Measurements from ENCODE around the gene BTBD1.
A peak's percentile ranks its signal among the peaks of the same experiment; 100 is the strongest.
"Not testable (repeated sequence)": the region's sequence is repeated elsewhere in the genome, so short reads cannot be mapped to it uniquely, and the experiment has no call there.

Gene BTBD1

GRCh38 chr15:83057002-83057401, 10.1 kb downstream of the BTBD1 start:
- TF ChIP-seq POLR2A (IDR thresholded peaks at IDR 0.05; ENCODE audit: low read depth, low read length): no peak
- no peak for DNase-seq (ENCODE audit: insufficient read length, low spot score)
- FAIRE-seq: no peak

DNA sequence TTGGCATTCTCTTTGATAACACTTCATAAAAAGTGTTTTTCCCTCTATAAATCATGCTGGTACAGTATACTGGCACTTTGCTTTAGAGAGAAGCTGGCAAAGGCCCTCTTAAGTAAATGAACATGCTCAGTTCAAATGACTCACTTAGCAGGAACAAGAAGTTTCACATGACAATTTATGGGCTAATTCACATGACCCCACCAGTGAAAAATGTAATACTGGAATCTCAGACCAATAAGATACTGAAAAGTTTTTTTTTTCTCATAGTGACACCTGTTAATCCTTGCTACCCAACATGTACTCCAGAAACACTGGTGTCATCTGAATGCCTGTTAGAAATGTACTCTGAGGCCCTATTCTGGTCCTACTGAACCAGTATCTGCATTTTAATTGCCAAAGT, 13.9 kb downstream of the BTBD1 start:
- no peak for TF ChIP-seq POLR2A (IDR thresholded peaks at IDR 0.05; ENCODE audit: low read depth, low read length)
- FAIRE-seq (no peak), DNase-seq (ENCODE audit: insufficient read length, low spot score) (peak; percentile 15)

- DNase-seq (ENCODE audit: insufficient read length, low spot score): no peak
These were observed 20.4 kb downstream of the BTBD1 start for GRCh38 chr15:83046558-83047127.

DNA sequence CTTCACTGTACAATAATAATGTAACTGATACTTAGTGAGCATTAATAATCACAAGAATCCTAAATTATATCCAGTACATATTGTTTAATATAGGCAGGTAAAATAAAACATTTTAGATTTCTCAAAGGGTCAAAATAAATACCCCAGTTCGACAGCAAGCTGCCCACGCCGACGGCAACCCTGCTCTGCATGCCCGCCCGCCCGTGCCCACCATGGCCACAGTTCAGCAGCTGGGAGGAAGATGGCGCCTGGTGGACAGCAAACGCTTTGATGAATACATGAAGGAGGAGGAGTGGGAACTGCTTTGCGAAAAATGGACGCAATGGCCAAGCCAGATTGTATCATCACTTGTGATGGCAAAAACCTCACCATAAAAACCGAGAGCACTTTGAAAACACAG, 22.9 kb downstream of the BTBD1 start:
- no peak for TF ChIP-seq POLR2A (IDR thresholded peaks at IDR 0.05; ENCODE audit: low read depth, low read length)
- FAIRE-seq: no peak
- no peak for DNase-seq (ENCODE audit: insufficient read length, low spot score)

More at GRCh38 chr15:83046558-83047127, 20.4 kb downstream of the BTBD1 start:
- no peak for TF ChIP-seq POLR2A (IDR thresholded peaks at IDR 0.05; ENCODE audit: low read depth, low read length)
- no peak for FAIRE-seq

DNA sequence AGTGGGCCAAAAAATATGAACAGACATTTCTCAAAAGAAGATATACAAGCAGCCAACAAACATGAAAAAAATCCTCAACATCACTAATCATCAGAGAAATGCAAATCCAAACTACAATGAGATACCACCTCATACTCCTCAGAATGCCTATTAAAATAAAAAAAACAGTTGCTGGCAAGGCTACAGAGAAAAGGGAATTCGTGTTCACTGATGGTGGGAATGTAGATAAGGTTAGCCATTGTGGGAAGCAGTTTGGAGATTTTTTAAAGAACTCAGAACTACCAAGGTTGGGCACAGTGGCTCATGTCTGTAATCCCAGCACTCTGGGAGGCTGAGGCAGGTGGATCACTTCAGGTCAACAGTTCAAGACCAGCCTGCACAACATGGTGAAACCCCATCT, 27.8 kb downstream of the BTBD1 start:
- TF ChIP-seq POLR2A (IDR thresholded peaks at IDR 0.05; ENCODE audit: low read depth, low read length): no peak
- FAIRE-seq (no peak), DNase-seq (ENCODE audit: insufficient read length, low spot score) (no peak)

DNA sequence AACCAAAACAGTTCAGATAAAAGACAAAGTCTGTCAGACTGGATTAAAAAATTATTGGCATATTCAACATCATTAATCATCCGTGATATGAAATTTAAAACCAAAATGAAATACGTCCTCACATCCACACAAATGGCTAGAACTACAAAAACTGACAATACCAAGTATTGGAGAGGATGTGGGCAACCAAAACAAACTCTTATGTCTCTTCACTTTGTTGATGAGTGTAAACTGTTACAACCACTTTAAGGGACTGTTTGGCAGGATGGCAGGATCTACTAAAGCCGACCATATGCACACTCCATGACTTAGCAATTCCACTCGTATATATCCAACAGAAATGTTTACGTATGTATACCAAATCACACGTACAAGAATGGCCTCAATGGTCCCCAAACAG, 30.8 kb downstream of the BTBD1 start:
- no peak for DNase-seq (ENCODE audit: insufficient read length, low spot score)
- TF ChIP-seq POLR2A (IDR thresholded peaks at IDR 0.05; ENCODE audit: low read depth, low read length): no peak
- FAIRE-seq: no peak

GRCh38 chr15:83031234-83031633, 35.8 kb downstream of the BTBD1 start:
- not testable (repeated sequence) for FAIRE-seq; DNase-seq (ENCODE audit: insufficient read length, low spot score)

DNA sequence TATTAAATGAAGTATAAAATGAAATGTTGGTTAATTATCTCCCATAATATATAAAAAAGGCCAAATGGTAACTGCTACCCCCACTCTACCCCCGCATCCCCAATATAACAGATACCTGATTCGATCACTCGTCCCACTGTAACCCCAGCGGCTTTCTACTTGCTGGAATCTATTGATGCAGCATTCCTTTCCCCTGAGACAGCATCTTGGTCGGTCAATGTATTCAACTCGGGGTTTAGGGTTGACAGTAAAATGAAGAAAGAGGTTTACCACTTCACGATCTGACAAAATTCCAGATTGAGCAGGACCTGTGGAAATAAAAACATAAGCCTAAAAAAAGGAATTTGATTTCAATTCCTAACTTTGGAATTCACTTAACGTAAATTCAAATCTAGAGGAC, 37.0 kb downstream of the BTBD1 start:
- DNase-seq (ENCODE audit: insufficient read length, low spot score) (peak; percentile 21), FAIRE-seq (peak; percentile 84)
- no peak for TF ChIP-seq POLR2A (IDR thresholded peaks at IDR 0.05; ENCODE audit: low read depth, low read length)

GRCh38 chr15:83018436-83018835, 48.6 kb downstream of the BTBD1 start:
- no peak for FAIRE-seq
- DNase-seq (ENCODE audit: insufficient read length, low spot score): no peak
- no peak for TF ChIP-seq POLR2A (IDR thresholded peaks at IDR 0.05; ENCODE audit: low read depth, low read length)

- no peak for TF ChIP-seq POLR2A (IDR thresholded peaks at IDR 0.05; ENCODE audit: low read depth, low read length)
- no peak for FAIRE-seq
These were observed 50.1 kb downstream of the BTBD1 start for GRCh38 chr15:83016906-83017305.

DNA sequence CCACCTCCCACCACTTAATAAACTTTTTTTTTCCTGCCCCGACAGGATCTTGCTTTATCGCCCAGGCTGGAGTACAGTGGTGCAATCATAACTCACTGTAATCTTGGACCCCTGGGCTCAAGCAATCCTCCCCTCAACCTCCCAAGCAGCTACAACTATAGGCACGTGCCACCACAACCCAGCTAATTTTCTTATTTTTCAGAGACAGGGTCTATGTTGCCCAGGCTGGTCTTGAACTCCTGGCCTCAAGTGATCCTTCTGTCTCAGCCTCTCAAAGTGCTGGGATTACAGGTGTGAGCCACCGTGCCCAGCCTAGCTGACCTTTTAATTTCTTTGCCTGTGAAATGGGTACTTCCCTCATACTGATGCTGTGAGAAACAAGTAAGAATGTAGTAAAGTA, 51.7 kb downstream of the BTBD1 start:
- DNase-seq (ENCODE audit: insufficient read length, low spot score) (no peak), FAIRE-seq (no peak)
- TF ChIP-seq POLR2A (IDR thresholded peaks at IDR 0.05; ENCODE audit: low read depth, low read length): no peak

More at GRCh38 chr15:83016906-83017305, 50.1 kb downstream of the BTBD1 start:
- DNase-seq (ENCODE audit: insufficient read length, low spot score): no peak

GRCh38 chr15:83014205-83014653, 52.8 kb downstream of the BTBD1 start:
- no peak for TF ChIP-seq POLR2A (IDR thresholded peaks at IDR 0.05; ENCODE audit: low read depth, low read length)
- FAIRE-seq (no peak), DNase-seq (ENCODE audit: insufficient read length, low spot score) (no peak)

DNA sequence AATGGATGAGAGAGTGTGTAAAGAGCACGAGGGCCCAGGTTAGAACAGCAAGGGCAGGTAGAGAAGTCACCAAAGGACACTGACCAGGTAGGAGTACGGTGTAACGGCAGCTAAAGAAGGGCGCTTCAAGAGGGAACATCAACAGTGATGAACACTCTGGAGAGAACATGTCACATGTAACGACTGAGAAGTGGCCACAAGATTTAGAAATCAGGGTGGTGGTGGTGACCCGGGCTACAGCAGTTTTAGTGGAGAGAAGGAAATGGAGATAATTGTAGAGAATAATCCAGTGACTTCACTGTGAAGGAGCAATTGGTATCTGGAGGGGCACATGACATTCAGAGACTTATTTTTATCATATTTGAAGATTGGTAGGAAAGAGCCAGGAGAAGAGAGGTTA, 54.4 kb downstream of the BTBD1 start:
- DNase-seq (ENCODE audit: insufficient read length, low spot score): no peak
- FAIRE-seq: no peak
- TF ChIP-seq POLR2A (IDR thresholded peaks at IDR 0.05; ENCODE audit: low read depth, low read length): no peak

GRCh38 chr15:83012076-83012426, 55.0 kb downstream of the BTBD1 start:
- no peak for FAIRE-seq

GRCh38 chr15:83011271-83012075, 55.6 kb downstream of the BTBD1 start, which contains the start of gene C15orf40:
Gene C15orf40 (minus strand): TSS chr15:83011639. CDS start chr15:83011607, 32 bp downstream.
- DNase-seq (ENCODE audit: insufficient read length, low spot score) (peak; percentile 77), FAIRE-seq (no peak)
- peak; percentile 63; the same call in 1 of the 2 replicates for TF ChIP-seq POLR2A (IDR thresholded peaks at IDR 0.05; ENCODE audit: low read depth, low read length)

More at GRCh38 chr15:83012076-83012426, 55.0 kb downstream of the BTBD1 start:
- no peak for TF ChIP-seq POLR2A (IDR thresholded peaks at IDR 0.05; ENCODE audit: low read depth, low read length)
- DNase-seq (ENCODE audit: insufficient read length, low spot score): no peak

All from H54 (cell line).